Measurements from ENCODE around the gene NT5DC1. TPM values are rescaled to one million over a fixed set of nuclear protein-coding genes. Genes with fewer than 3 reads are reported as not detected.

The NT5DC1 gene
- polyA plus RNA-seq, 1 of the 3 experiments (the other 2 are of a cell fraction), result 20.3 TPM

GRCh38 chr6:116156405-116157326, 56.0 kb downstream of the NT5DC1 start:
- CTCF ChIA-PET, result no interaction called here

More at GRCh38 chr6:116156405-116157326, 56.0 kb downstream of the NT5DC1 start:
- DNase-seq, result no peak
- Histone ChIP-seq H3K27ac (ENCODE audit: low read depth in 2 of 2, low read length in 1 of 2) (no peak overlapping the region), H3K79me2 (ENCODE audit: insufficient read depth) (no peaks in the 10 kb centered on the region), H3K27me3 (ENCODE audit: insufficient read depth) (no peaks in the 10 kb centered on the region), H3F3A (replicated peaks; ENCODE audit: insufficient read depth) (no peaks in the 10 kb centered on the region), H3K4me3 (ENCODE audit: low read depth in 2 of 2, low read length in 1 of 2) (no peak overlapping the region), H3K9me3 (no peaks in the 10 kb centered on the region), H3K9ac (no peak overlapping the region), H3K4me1 (ENCODE audit: control insufficient read depth in 1 of 2, insufficient read depth in 2 of 2, low read depth in 1 of 2, low read length in 1 of 2) (no peaks in the 10 kb centered on the region; a peak in 1 of 4 replicates), H2AFZ (ENCODE audit: low read depth) (no peak overlapping the region), H3K9me2 (no peaks in the 10 kb centered on the region), H4K20me1 (ENCODE audit: insufficient read depth) (no peaks in the 10 kb centered on the region), H3K36me3 (replicated peaks in 1 of 2; ENCODE audit: control insufficient read depth in 1 of 2, insufficient read depth in 2 of 2, low read length in 1 of 2) (no peaks in the 10 kb centered on the region), H3K4me2 (no peak overlapping the region)
- WGBS (ENCODE audit: low lambda C conversion rate), result 80% methylated on average over 7 of the region's 7 CpGs
- TF ChIP-seq NRF1 (IDR thresholded peaks at IDR 0.05; ENCODE audit: low read depth, low read length), result no peak
- TF ChIP-seq, protein P1, sequence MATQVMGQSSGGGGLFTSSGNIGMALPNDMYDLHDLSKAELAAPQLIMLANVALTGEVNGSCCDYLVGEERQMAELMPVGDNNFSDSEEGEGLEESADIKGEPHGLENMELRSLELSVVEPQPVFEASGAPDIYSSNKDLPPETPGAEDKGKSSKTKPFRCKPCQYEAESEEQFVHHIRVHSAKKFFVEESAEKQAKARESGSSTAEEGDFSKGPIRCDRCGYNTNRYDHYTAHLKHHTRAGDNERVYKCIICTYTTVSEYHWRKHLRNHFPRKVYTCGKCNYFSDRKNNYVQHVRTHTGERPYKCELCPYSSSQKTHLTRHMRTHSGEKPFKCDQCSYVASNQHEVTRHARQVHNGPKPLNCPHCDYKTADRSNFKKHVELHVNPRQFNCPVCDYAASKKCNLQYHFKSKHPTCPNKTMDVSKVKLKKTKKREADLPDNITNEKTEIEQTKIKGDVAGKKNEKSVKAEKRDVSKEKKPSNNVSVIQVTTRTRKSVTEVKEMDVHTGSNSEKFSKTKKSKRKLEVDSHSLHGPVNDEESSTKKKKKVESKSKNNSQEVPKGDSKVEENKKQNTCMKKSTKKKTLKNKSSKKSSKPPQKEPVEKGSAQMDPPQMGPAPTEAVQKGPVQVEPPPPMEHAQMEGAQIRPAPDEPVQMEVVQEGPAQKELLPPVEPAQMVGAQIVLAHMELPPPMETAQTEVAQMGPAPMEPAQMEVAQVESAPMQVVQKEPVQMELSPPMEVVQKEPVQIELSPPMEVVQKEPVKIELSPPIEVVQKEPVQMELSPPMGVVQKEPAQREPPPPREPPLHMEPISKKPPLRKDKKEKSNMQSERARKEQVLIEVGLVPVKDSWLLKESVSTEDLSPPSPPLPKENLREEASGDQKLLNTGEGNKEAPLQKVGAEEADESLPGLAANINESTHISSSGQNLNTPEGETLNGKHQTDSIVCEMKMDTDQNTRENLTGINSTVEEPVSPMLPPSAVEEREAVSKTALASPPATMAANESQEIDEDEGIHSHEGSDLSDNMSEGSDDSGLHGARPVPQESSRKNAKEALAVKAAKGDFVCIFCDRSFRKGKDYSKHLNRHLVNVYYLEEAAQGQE (IDR thresholded peaks at IDR 0.05; ENCODE audit: low read depth, low read length), result no peak
- TF ChIP-seq FOXM1 (IDR thresholded peaks at IDR 0.05; ENCODE audit: low read depth), result no peak
- no peak for TF ChIP-seq RXRA (IDR thresholded peaks at IDR 0.05; ENCODE audit: borderline replicate concordance, low read depth)
- TF ChIP-seq, protein P2, sequence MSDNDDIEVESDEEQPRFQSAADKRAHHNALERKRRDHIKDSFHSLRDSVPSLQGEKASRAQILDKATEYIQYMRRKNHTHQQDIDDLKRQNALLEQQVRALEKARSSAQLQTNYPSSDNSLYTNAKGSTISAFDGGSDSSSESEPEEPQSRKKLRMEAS (IDR thresholded peaks at IDR 0.05; ENCODE audit: low read depth), result no peak
- TF ChIP-seq JUND (IDR thresholded peaks at IDR 0.05), result no peak
- TF ChIP-seq, protein P3, sequence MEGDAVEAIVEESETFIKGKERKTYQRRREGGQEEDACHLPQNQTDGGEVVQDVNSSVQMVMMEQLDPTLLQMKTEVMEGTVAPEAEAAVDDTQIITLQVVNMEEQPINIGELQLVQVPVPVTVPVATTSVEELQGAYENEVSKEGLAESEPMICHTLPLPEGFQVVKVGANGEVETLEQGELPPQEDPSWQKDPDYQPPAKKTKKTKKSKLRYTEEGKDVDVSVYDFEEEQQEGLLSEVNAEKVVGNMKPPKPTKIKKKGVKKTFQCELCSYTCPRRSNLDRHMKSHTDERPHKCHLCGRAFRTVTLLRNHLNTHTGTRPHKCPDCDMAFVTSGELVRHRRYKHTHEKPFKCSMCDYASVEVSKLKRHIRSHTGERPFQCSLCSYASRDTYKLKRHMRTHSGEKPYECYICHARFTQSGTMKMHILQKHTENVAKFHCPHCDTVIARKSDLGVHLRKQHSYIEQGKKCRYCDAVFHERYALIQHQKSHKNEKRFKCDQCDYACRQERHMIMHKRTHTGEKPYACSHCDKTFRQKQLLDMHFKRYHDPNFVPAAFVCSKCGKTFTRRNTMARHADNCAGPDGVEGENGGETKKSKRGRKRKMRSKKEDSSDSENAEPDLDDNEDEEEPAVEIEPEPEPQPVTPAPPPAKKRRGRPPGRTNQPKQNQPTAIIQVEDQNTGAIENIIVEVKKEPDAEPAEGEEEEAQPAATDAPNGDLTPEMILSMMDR (IDR thresholded peaks at IDR 0.05), result no peak
- no peak for TF ChIP-seq POLR2AphosphoS5 (IDR thresholded peaks at IDR 0.05; ENCODE audit: low read depth, low read length)
- TF ChIP-seq ELF1 (IDR thresholded peaks at IDR 0.05), result no peak
- no peak for TF ChIP-seq IRF3 (IDR thresholded peaks at IDR 0.05; ENCODE audit: low read depth, low read length)
- no peak for TF ChIP-seq SMC3 (IDR thresholded peaks at IDR 0.05; ENCODE audit: low read depth, low read length)
- no peak for TF ChIP-seq EZH2phosphoT487 (IDR thresholded peaks at IDR 0.05; ENCODE audit: borderline replicate concordance, low read depth)
- TF ChIP-seq MXI1 (IDR thresholded peaks at IDR 0.05; ENCODE audit: low read depth, low read length), result no peak
- TF ChIP-seq, protein P4, sequence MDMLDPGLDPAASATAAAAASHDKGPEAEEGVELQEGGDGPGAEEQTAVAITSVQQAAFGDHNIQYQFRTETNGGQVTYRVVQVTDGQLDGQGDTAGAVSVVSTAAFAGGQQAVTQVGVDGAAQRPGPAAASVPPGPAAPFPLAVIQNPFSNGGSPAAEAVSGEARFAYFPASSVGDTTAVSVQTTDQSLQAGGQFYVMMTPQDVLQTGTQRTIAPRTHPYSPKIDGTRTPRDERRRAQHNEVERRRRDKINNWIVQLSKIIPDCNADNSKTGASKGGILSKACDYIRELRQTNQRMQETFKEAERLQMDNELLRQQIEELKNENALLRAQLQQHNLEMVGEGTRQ (IDR thresholded peaks at IDR 0.05; ENCODE audit: borderline replicate concordance, low read depth, low read length), result no peak
- no peak for TF ChIP-seq TAF1 (IDR thresholded peaks at IDR 0.05; ENCODE audit: borderline replicate concordance, low read depth, low read length)
- POLR2A ChIA-PET, result no interaction called here
